Neural cell (in vitro differentiated cells): Measurements from ENCODE around the gene CTSK. TPM values are rescaled to one million over a fixed set of nuclear protein-coding genes. Genes with fewer than 3 reads are reported as not detected.

Experiments
- H2AFZ ChIP-seq: fragments of 200-600, 300-800 bp; sonication (generic), shearing (Covaris generic); 2 replicates; pipeline ENCODE4 v1.6.0; 2014; ENCODE audit warnings: low read depth, mild to moderate bottlenecking, antibody characterized with exemption, low read length, moderate library complexity
- H3F3A ChIP-seq: fragments of 200-600 bp; shearing (Covaris generic); 2 replicates; pipeline ENCODE4 v1.6.1; 2016; ENCODE audit warnings: mild to moderate bottlenecking, moderate library complexity, mixed read lengths, antibody characterized with exemption, low read length; ENCODE audit not compliant: insufficient read depth, poor library complexity, severe bottlenecking
- H3K27ac ChIP-seq: fragments of 200-600, 300-800 bp; sonication (generic), shearing (Covaris generic); 2 replicates; pipeline ENCODE4 v1.5.1; 2014; ENCODE audit warnings: mild to moderate bottlenecking, low read length, moderate library complexity
- H3K27me3 ChIP-seq: fragments of 300-800, 200-600 bp; sonication (generic), shearing (Covaris generic); 2 replicates; pipeline ENCODE4 v1.6.0; 2014; ENCODE audit warnings: mild to moderate bottlenecking, low read depth, low read length, moderate library complexity; ENCODE audit not compliant: insufficient read depth
- H3K36me3 ChIP-seq: fragments of 300-800, 200-600 bp; sonication (generic), shearing (Covaris generic); 2 replicates; pipeline ENCODE4 v1.5.1; 2014; ENCODE audit warnings: mild to moderate bottlenecking, antibody characterized with exemption, low read length, moderate library complexity; ENCODE audit not compliant: insufficient read depth
- H3K4me2 ChIP-seq: fragments of 300-800, 200-600 bp; sonication (generic), shearing (Covaris generic); 2 replicates; pipeline ENCODE4 v1.6.0; 2014; ENCODE audit warnings: mild to moderate bottlenecking, low read length
- H3K4me3 ChIP-seq: fragments of 300-800, 200-600 bp; sonication (generic), shearing (Covaris generic); 2 replicates; pipeline ENCODE4 v1.5.1; 2014; ENCODE audit warnings: mild to moderate bottlenecking, low read length, moderate library complexity
- H3K79me2 ChIP-seq: fragments of 200-600 bp; shearing (Covaris generic); replicated peaks from 2 replicates; pipeline ENCODE4 v1.6.0; 2014; ENCODE audit warnings: mild to moderate bottlenecking, low read length, moderate library complexity; ENCODE audit not compliant: insufficient read depth
- H3K9ac ChIP-seq: fragments of 300-800, 200-600 bp; sonication (generic), shearing (Covaris generic); 2 replicates; pipeline ENCODE4 v1.6.1; 2016; ENCODE audit warnings: mild to moderate bottlenecking, low read length, mixed read lengths
- H3K9me2 ChIP-seq: fragments of 200-600 bp; shearing (Covaris generic); 2 replicates; pipeline ENCODE4 v1.6.1; 2016; ENCODE audit warnings: mild to moderate bottlenecking, low read length, mixed read lengths; ENCODE audit not compliant: insufficient read depth
- H3K9me3 ChIP-seq: fragments of 200-600, 300-800 bp; sonication (generic), shearing (Covaris generic); 2 replicates; pipeline ENCODE4 v1.6.1; 2016; ENCODE audit warnings: mild to moderate bottlenecking, mixed run types, low read length, moderate library complexity, mixed read lengths
- H4K20me1 ChIP-seq: fragments of 200-600 bp; shearing (Covaris generic); 2 replicates; pipeline ENCODE4 v1.6.1; 2016; ENCODE audit warnings: mild to moderate bottlenecking, mixed run types; ENCODE audit not compliant: insufficient read depth
- EP300 ChIP-seq: fragments of 450-650 bp; conservative IDR thresholded peaks from 2 replicates; pipeline ENCODE4 v1.6.1; 2014; ENCODE audit warnings: antibody characterized with exemption, mild to moderate bottlenecking, moderate library complexity; ENCODE audit not compliant: poor library complexity, severe bottlenecking
- EZH2 ChIP-seq: fragments of 200-600, 300-800 bp; shearing (Covaris generic), sonication (generic); IDR thresholded peaks from 2 replicates; pipeline ENCODE4 v1.6.1; 2014; ENCODE audit warnings: antibody characterized with exemption, low read length, borderline replicate concordance, mild to moderate bottlenecking; ENCODE audit not compliant: insufficient read depth, poor library complexity, severe bottlenecking
- MXI1 ChIP-seq: fragments of 450-650 bp; conservative IDR thresholded peaks from 2 replicates; pipeline ENCODE4 v1.6.1; 2014; ENCODE audit warnings: antibody characterized with exemption, mild to moderate bottlenecking; ENCODE audit not compliant: poor library complexity, severe bottlenecking
- POLR2AphosphoS5 ChIP-seq: IDR thresholded peaks from 2 replicates; pipeline ENCODE4 v1.6.1; 2012
- RAD21 ChIP-seq: fragments of 450-650 bp; conservative IDR thresholded peaks from 2 replicates; pipeline ENCODE4 v1.6.1; 2014; ENCODE audit warnings: antibody characterized with exemption, mild to moderate bottlenecking, moderate library complexity
- SMC3 ChIP-seq: fragments of 450-650 bp; conservative IDR thresholded peaks from 2 replicates; pipeline ENCODE4 v1.6.1; 2014; ENCODE audit warnings: antibody characterized with exemption, mild to moderate bottlenecking, moderate library complexity; ENCODE audit not compliant: poor library complexity
- TAF1 ChIP-seq: IDR thresholded peaks from 2 replicates; pipeline ENCODE4 v1.6.1; 2012; ENCODE audit warnings: low read depth
- polyA plus RNA-seq: library from polyadenylated mRNA; depleted of rRNA; stranded (reverse); fragments of >200 nt; gene quantifications from 2 replicates; pipeline ENCODE4 v1.2.3, GENCODE V29; 2014
- TF ChIP-seq, protein P1 (sequence below): fragments of 450-650 bp; IDR thresholded peaks from 2 replicates; pipeline ENCODE4 v1.5.1; 2014; ENCODE audit warnings: antibody characterized with exemption, mild to moderate bottlenecking, moderate library complexity; ENCODE audit not compliant: poor library complexity, severe bottlenecking
- TF ChIP-seq, protein P2 (sequence below): IDR thresholded peaks from 2 replicates; pipeline ENCODE4 v1.6.1; 2012; ENCODE audit warnings: borderline replicate concordance

Gene CTSK
- polyA plus RNA-seq, 1 donor from 2014 or later, result 8.0 TPM

DNA sequence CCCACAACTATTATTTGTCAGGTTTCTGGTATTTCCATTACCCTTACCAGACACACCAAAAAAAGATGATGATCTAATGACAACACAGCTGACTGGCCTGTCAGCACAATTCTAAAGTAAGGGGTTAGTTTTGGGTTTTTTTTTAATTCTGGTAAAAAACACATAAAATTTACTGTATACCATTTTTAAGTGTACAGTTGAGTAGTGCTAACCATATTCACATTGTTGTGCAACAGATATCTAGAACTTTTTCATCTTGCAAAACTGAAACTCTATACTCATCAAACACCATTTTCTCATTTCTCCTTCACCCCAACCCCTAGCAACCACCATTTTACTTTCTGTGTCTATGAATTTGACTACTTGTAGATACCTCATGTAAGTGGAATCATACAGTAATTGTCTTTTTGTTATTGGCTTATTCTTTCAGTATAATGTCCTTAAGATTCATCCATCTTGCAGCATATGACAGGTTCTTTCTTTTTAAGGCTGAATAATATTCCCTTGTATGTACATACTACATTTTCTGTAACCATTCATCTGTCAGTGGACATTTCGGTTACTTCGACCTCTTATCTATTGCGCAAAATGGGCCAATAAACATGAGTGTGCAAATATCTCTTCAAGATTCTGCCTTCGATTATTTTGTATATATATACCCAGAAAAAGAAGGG, 38.5 kb upstream of the CTSK start:
- Histone ChIP-seq H2AFZ (no peak overlapping the region), H3K9ac (no peak overlapping the region), H3K79me2 (no peaks in the 10 kb centered on the region), H3K9me2 (no peaks in the 10 kb centered on the region), H3K27ac (no peak overlapping the region), H3F3A (no peaks in the 10 kb centered on the region), H3K27me3 (no peaks in the 10 kb centered on the region), H3K4me2 (no peak overlapping the region), H3K36me3 (no peaks in the 10 kb centered on the region), H4K20me1 (no peaks in the 10 kb centered on the region), H3K4me3 (no peak overlapping the region), H3K9me3 (no peaks in the 10 kb centered on the region)
- TF ChIP-seq TAF1 (no peak), MXI1 (no peak), RAD21 (no peak), EP300 (no peak)

DNA sequence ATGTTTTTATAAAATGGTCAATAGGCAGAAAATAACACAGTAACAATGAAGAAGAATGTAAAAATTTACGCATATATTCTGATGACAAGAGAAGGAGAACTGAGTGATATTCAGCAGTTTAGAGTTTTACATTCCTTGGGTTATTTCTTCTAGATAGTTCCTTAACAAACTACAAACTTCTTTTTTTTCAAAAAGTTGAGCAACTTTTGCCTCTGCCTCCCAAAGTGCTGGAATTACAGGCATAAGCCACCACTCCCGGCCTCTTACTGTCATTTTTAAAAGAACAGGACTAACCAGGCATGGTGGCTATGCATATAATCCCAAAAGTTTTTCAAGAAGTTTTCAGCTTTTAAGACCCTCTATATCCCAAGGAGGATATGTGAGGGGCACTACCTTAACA, 35.4 kb upstream of the CTSK start:
- no peaks in the 10 kb centered on the region for H3K9me3 ChIP-seq
- no peaks in the 10 kb centered on the region for H3F3A ChIP-seq
- H3K27ac ChIP-seq, result no peak overlapping the region
- H3K4me3 ChIP-seq, result no peak overlapping the region
- H3K79me2 ChIP-seq, result no peaks in the 10 kb centered on the region
- no peaks in the 10 kb centered on the region for H3K9me2 ChIP-seq
- H3K9ac ChIP-seq, result no peak overlapping the region
- H2AFZ ChIP-seq, result no peak overlapping the region
- peaks cover 8% of the 10 kb centered on the region for H3K36me3 ChIP-seq
- TF ChIP-seq RAD21, result no peak
- no peaks in the 10 kb centered on the region for H3K27me3 ChIP-seq
- no peak overlapping the region for H3K4me2 ChIP-seq
- no peaks in the 10 kb centered on the region for H4K20me1 ChIP-seq

- H3K9me3 ChIP-seq, result no peaks in the 10 kb centered on the region
- H3K9ac ChIP-seq, result no peak overlapping the region
- no peak overlapping the region for H2AFZ ChIP-seq
- H3K79me2 ChIP-seq, result no peaks in the 10 kb centered on the region
- no peaks in the 10 kb centered on the region for H3F3A ChIP-seq
- no peak overlapping the region for H3K27ac ChIP-seq
- no peak overlapping the region for H3K4me2 ChIP-seq
- H3K27me3 ChIP-seq, result no peaks in the 10 kb centered on the region
- no peaks in the 10 kb centered on the region for H4K20me1 ChIP-seq
- no peak overlapping the region for H3K4me3 ChIP-seq
- peaks cover 8% of the 10 kb centered on the region for H3K36me3 ChIP-seq
- TF ChIP-seq MXI1, result no peak
- TF ChIP-seq, protein P1, sequence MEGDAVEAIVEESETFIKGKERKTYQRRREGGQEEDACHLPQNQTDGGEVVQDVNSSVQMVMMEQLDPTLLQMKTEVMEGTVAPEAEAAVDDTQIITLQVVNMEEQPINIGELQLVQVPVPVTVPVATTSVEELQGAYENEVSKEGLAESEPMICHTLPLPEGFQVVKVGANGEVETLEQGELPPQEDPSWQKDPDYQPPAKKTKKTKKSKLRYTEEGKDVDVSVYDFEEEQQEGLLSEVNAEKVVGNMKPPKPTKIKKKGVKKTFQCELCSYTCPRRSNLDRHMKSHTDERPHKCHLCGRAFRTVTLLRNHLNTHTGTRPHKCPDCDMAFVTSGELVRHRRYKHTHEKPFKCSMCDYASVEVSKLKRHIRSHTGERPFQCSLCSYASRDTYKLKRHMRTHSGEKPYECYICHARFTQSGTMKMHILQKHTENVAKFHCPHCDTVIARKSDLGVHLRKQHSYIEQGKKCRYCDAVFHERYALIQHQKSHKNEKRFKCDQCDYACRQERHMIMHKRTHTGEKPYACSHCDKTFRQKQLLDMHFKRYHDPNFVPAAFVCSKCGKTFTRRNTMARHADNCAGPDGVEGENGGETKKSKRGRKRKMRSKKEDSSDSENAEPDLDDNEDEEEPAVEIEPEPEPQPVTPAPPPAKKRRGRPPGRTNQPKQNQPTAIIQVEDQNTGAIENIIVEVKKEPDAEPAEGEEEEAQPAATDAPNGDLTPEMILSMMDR, result no peak
- TF ChIP-seq, protein P2, sequence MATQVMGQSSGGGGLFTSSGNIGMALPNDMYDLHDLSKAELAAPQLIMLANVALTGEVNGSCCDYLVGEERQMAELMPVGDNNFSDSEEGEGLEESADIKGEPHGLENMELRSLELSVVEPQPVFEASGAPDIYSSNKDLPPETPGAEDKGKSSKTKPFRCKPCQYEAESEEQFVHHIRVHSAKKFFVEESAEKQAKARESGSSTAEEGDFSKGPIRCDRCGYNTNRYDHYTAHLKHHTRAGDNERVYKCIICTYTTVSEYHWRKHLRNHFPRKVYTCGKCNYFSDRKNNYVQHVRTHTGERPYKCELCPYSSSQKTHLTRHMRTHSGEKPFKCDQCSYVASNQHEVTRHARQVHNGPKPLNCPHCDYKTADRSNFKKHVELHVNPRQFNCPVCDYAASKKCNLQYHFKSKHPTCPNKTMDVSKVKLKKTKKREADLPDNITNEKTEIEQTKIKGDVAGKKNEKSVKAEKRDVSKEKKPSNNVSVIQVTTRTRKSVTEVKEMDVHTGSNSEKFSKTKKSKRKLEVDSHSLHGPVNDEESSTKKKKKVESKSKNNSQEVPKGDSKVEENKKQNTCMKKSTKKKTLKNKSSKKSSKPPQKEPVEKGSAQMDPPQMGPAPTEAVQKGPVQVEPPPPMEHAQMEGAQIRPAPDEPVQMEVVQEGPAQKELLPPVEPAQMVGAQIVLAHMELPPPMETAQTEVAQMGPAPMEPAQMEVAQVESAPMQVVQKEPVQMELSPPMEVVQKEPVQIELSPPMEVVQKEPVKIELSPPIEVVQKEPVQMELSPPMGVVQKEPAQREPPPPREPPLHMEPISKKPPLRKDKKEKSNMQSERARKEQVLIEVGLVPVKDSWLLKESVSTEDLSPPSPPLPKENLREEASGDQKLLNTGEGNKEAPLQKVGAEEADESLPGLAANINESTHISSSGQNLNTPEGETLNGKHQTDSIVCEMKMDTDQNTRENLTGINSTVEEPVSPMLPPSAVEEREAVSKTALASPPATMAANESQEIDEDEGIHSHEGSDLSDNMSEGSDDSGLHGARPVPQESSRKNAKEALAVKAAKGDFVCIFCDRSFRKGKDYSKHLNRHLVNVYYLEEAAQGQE, result no peak
- no peak for TF ChIP-seq EZH2
- no peak for TF ChIP-seq RAD21
- no peak for TF ChIP-seq POLR2AphosphoS5
- TF ChIP-seq EP300, result no peak
- no peak for TF ChIP-seq SMC3
- TF ChIP-seq TAF1, result no peak
- no peaks in the 10 kb centered on the region for H3K9me2 ChIP-seq
These were observed 34.9 kb upstream of the CTSK start for GRCh38 chr1:150842964-150843363.
